NOMO-1 treated with dmso at 0.1 percent for 144 hours (cell line): Measurements from ENCODE around the gene SLAMF6.
"Not testable (repeated sequence)": the region's sequence is repeated elsewhere in the genome, so short reads cannot be mapped to it uniquely, and the experiment has no call there.

Source experiments
- DNase-seq: peaks from one replicate; lab custom pipeline; 2025; ENCODE audit not compliant: unreplicated experiment; lab: John Stamatoyannopoulos, UW

SLAMF6 gene

GRCh38 chr1:160517519-160517918, 5.5 kb downstream of the SLAMF6 start:
- not testable (repeated sequence) for DNase-seq

GRCh38 chr1:160515908-160516307, 7.1 kb downstream of the SLAMF6 start:
- not testable (repeated sequence) for DNase-seq

GRCh38 chr1:160504651-160505050, 18.4 kb downstream of the SLAMF6 start:
- DNase-seq, result no peak

- no peak for DNase-seq
Observed at GRCh38 chr1:160503087-160503486, 20.0 kb downstream of the SLAMF6 start.

- no peak for DNase-seq
Observed at GRCh38 chr1:160500321-160500990, 22.6 kb downstream of the SLAMF6 start.

GRCh38 chr1:160499631-160500030, 23.4 kb downstream of the SLAMF6 start:
- DNase-seq, result no peak

- DNase-seq, result not testable (repeated sequence)
Observed at GRCh38 chr1:160498301-160499065, 24.6 kb downstream of the SLAMF6 start.

- DNase-seq, result no peak
Observed at GRCh38 chr1:160496334-160496733, 26.7 kb downstream of the SLAMF6 start.

GRCh38 chr1:160494620-160495019, 28.4 kb downstream of the SLAMF6 start:
- no peak for DNase-seq

- DNase-seq, result no peak
Observed at GRCh38 chr1:160492617-160493016, 30.4 kb downstream of the SLAMF6 start.

- DNase-seq, result no peak
Observed at GRCh38 chr1:160491981-160492380, 31.1 kb downstream of the SLAMF6 start.

- DNase-seq, result no peak
Observed at GRCh38 chr1:160491017-160491416, 32.0 kb downstream of the SLAMF6 start.

- DNase-seq, result no peak
Observed at GRCh38 chr1:160489513-160490261, 33.4 kb downstream of the SLAMF6 start.

- no peak for DNase-seq
Observed at GRCh38 chr1:160488347-160489058, 34.6 kb downstream of the SLAMF6 start.

- no peak for DNase-seq
Observed at GRCh38 chr1:160486453-160486852, 36.6 kb downstream of the SLAMF6 start.

- no peak for DNase-seq
Observed at GRCh38 chr1:160483505-160484185, 39.4 kb downstream of the SLAMF6 start.

- DNase-seq, result no peak
Observed at GRCh38 chr1:160481979-160482596, 41.0 kb downstream of the SLAMF6 start.

GRCh38 chr1:160480781-160481180, 42.3 kb downstream of the SLAMF6 start:
- DNase-seq, result not testable (repeated sequence)

GRCh38 chr1:160479091-160479490, 44.0 kb downstream of the SLAMF6 start:
- not testable (repeated sequence) for DNase-seq
